HepG2 (cell line): Measurements from ENCODE around the gene GIMAP4. TPM values are rescaled to one million over a fixed set of nuclear protein-coding genes. Genes with fewer than 3 reads are reported as not detected.

Source experiments
- ATAC-seq: fragments of 200-7000 bp; cut with Tn5 transposase; 3 replicates; pipeline ENCODE4 v1.9.1; 2020; ENCODE audit warnings: mild to moderate bottlenecking, moderate library complexity
- BruUV-seq: library from RNA; stranded (reverse); fragments of 400-500 nt; replicated peaks from 2 replicates; lab custom pipeline; 2021; lab: Mats Ljungman, UMichigan
- CTCF ChIA-PET: fragments of 300-600 bp; formaldehyde crosslinking; extraction: SDS; loops from one replicate; lab custom pipeline; 2021; ENCODE audit warnings: low total read pairs, inconsistent platforms, low intra/inter-chr PET ratio; lab: Yijun Ruan, JAX
- POLR2A ChIA-PET: fragments of 350-600 bp; sonication (Branson Sonifier 250); formaldehyde crosslinking; loops from one replicate; lab custom pipeline; 2020; ENCODE audit warnings: antibody characterized with exemption, inconsistent platforms; lab: Yijun Ruan, JAX
- DNase-seq: peaks from one replicate; pipeline ENCODE4 v3.0.0-alpha.2; 2015; ENCODE audit warnings: low spot score
- FAIRE-seq: peaks from 3 replicates; lab custom pipeline; 2011; peaks lifted over from hg19 to GRCh38; lab: Jason Lieb, UNC
- H2AFZ ChIP-seq: one replicate; pipeline ENCODE4 v1.6.1; 2011; ENCODE audit warnings: low read length, inconsistent platforms
- H3K27ac ChIP-seq: fragments of 300-600 bp; 3 replicates; pipeline ENCODE4 v1.8.0; 2011; ENCODE audit warnings: mixed run types, mild to moderate bottlenecking, mixed read lengths, low read length, inconsistent platforms; ENCODE audit not compliant: insufficient read depth; ENCODE audit errors: extremely low read length
- H3K27me3 ChIP-seq, 2 experiments: fragments of 200-600 bp in 1 of 2; 2 replicates in 1 of 2; 3 replicates in 1 of 2; pipeline versions ENCODE4 v1.6.0 to v1.8.0; 2011; ENCODE audit warnings: low read length in 2 of 2, mild to moderate bottlenecking in 2 of 2, moderate library complexity in 2 of 2, inconsistent platforms in 1 of 2; ENCODE audit not compliant: insufficient read depth in 2 of 2, control insufficient read depth in 1 of 2
- H3K36me3 ChIP-seq, 2 experiments: fragments of 200-600 bp in 1 of 2; replicated peaks in 1 of 2; 2 replicates in 1 of 2; 3 replicates in 1 of 2; pipeline versions ENCODE4 v1.5.1 to v1.8.0; 2011; ENCODE audit warnings: low read length in 2 of 2, inconsistent platforms in 1 of 2; ENCODE audit not compliant: insufficient read depth in 2 of 2, control insufficient read depth in 1 of 2
- H3K4me1 ChIP-seq: 2 replicates; pipeline ENCODE4 v1.5.1; 2012; ENCODE audit warnings: low read length, inconsistent platforms; ENCODE audit not compliant: insufficient read depth
- H3K4me2 ChIP-seq: 2 replicates; pipeline ENCODE4 v1.6.0; 2011; ENCODE audit warnings: low read depth, low read length, inconsistent platforms
- H3K4me3 ChIP-seq, 3 experiments: fragments of 200-600 bp in 1 of 3; sonication (generic), shearing (Covaris generic) in 1 of 3; replicated peaks in 1 of 3; 2 replicates each; pipeline ENCODE4 v1.5.1; 2011 to 2016; ENCODE audit warnings: low read length in 3 of 3, inconsistent platforms in 2 of 3, low read depth in 2 of 3, mild to moderate bottlenecking in 2 of 3, control low read depth in 1 of 3, mixed read lengths in 1 of 3; ENCODE audit not compliant: insufficient read depth in 1 of 3
- H3K79me2 ChIP-seq: one replicate; pipeline ENCODE4 v1.6.1; 2011; ENCODE audit warnings: low read length, inconsistent platforms; ENCODE audit not compliant: insufficient read depth
- H3K9ac ChIP-seq: 2 replicates; pipeline ENCODE4 v1.6.0; 2011; ENCODE audit warnings: mild to moderate bottlenecking, low read depth, low read length, inconsistent platforms; ENCODE audit not compliant: insufficient read depth
- H3K9me3 ChIP-seq: 2 replicates; pipeline ENCODE4 v1.5.1; 2012; ENCODE audit warnings: mild to moderate bottlenecking, low read length
- H4K20me1 ChIP-seq: 2 replicates; pipeline ENCODE4 v1.6.0; 2011; ENCODE audit warnings: inconsistent platforms, mild to moderate bottlenecking, low read length, moderate library complexity; ENCODE audit not compliant: insufficient read depth
- BRD4 ChIP-seq: sonication (generic); formaldehyde crosslinking; IDR thresholded peaks from 2 replicates; pipeline ENCODE4 v1.4.0; 2020; ENCODE audit warnings: missing genetic modification reagents
- CEBPZ ChIP-seq: IDR thresholded peaks from 2 replicates; pipeline ENCODE4 v1.6.1; 2012; ENCODE audit warnings: low read length, improper control_type of control experiment
- ELF4 ChIP-seq: sonication (generic); formaldehyde crosslinking; IDR thresholded peaks from 2 replicates; pipeline ENCODE4 v1.5.0; 2020; ENCODE audit warnings: missing genetic modification reagents, mild to moderate bottlenecking, moderate library complexity, borderline replicate concordance
- ELK4 ChIP-seq: sonication (generic); formaldehyde crosslinking; IDR thresholded peaks from 2 replicates; pipeline ENCODE4 v1.9.0; 2021; ENCODE audit warnings: missing genetic modification reagents, borderline replicate concordance
- MEF2D ChIP-seq: sonication (generic); formaldehyde crosslinking; IDR thresholded peaks from 2 replicates; pipeline ENCODE4 v1.5.1; 2020; ENCODE audit warnings: mild to moderate bottlenecking, missing genetic modification reagents
- RFX5 ChIP-seq: IDR thresholded peaks from 2 replicates; pipeline ENCODE4 v1.6.1; 2011; ENCODE audit warnings: low read depth, low read length, improper control_type of control experiment
- TBX2 ChIP-seq: sonication (generic); formaldehyde crosslinking; IDR thresholded peaks from 2 replicates; pipeline ENCODE4 v1.5.0; 2020; ENCODE audit warnings: missing genetic modification reagents, mild to moderate bottlenecking, borderline replicate concordance
- ZNF101 ChIP-seq: sonication (generic); formaldehyde crosslinking; IDR thresholded peaks from 2 replicates; pipeline ENCODE4 v1.4.0; 2020; ENCODE audit warnings: mild to moderate bottlenecking, low read depth, missing genetic modification reagents, borderline replicate concordance
- ZNF263 ChIP-seq: sonication (generic); formaldehyde crosslinking; IDR thresholded peaks from 2 replicates; pipeline ENCODE4 v1.4.0; 2020; ENCODE audit warnings: missing genetic modification reagents
- ZNF264 ChIP-seq: sonication (generic); formaldehyde crosslinking; IDR thresholded peaks from 2 replicates; pipeline ENCODE4 v1.4.0; 2020; ENCODE audit warnings: missing genetic modification reagents
- ZNF343 ChIP-seq: sonication (generic); formaldehyde crosslinking; IDR thresholded peaks from 2 replicates; pipeline ENCODE4 v1.4.0; 2020; ENCODE audit warnings: mild to moderate bottlenecking, missing genetic modification reagents
- ZNF549 ChIP-seq: sonication (generic); formaldehyde crosslinking; IDR thresholded peaks from 2 replicates; pipeline ENCODE4 v1.5.0; 2020; ENCODE audit warnings: missing genetic modification reagents
- ZSCAN21 ChIP-seq: sonication (generic); formaldehyde crosslinking; IDR thresholded peaks from 2 replicates; pipeline ENCODE4 v1.8.0; 2022; ENCODE audit warnings: mild to moderate bottlenecking, missing genetic modification reagents, moderate library complexity, borderline replicate concordance
- WGBS: methylation state at CpG from one replicate; pipeline ENCODE4 v1.1.6; 2017; ENCODE audit warnings: low lambda C conversion rate; 5-methylcytosine and 5-hydroxymethylcytosine counted together
- in situ Hi-C: cut with HindIII; loops from 2 replicates; pipeline ENCODE4 v1.10.0; 2017; ENCODE audit warnings: low pct_unique_long_range_greater_than_20kb; ENCODE audit not compliant: extremely low pct_ligation_motif_present
- intact Hi-C: fragments of 100-400 bp; cut with micrococcal nuclease; formaldehyde crosslinking; loops from one replicate; pipeline ENCODE4 v1.10.0; 2022; ENCODE audit not compliant: unreplicated experiment
- polyA plus RNA-seq, 8 experiments: library from polyadenylated mRNA; depleted of rRNA in 3 of 8; stranded (reverse) in 7 of 8; unstranded in 1 of 8; fragments of >200 nt; fragmentation: Illumina TruSeq in 4 of 8; extraction: Trizol in 4 of 8; gene quantifications; 2 replicates each; pipeline versions ENCODE4 v1.2.1 to v1.2.3, GENCODE V29; 2011 to 2016; ENCODE audit warnings: low read depth in 4 of 8, missing spikeins in 1 of 8, mixed read lengths in 1 of 8; ENCODE audit not compliant: insufficient read depth in 1 of 8
- total RNA-seq, 5 experiments: library from RNA; depleted of rRNA; stranded (reverse); fragments of >200 nt; fragmentation: Illumina TruSeq; extraction: Trizol; gene quantifications; 2 replicates each; pipeline ENCODE4 v1.2.3, GENCODE V29; 2016; ENCODE audit warnings: low read depth in 1 of 5

GIMAP4 gene
- total and polyA plus RNA-seq, 2 of the 13 experiments (the other 11 are each of a cell fraction or from before 2014, with no cell fraction given) = not detected

- Histone ChIP-seq H3K4me1 (no peaks in the 10 kb centered on the region), H3K36me3 (no peaks in the 10 kb centered on the region), H3K79me2 (no peaks in the 10 kb centered on the region), H3K27ac (no peak overlapping the region), H3K9me3 (no peaks in the 10 kb centered on the region), H4K20me1 (no peaks in the 10 kb centered on the region), H3K9ac (no peak overlapping the region), H3K27me3 (no peaks in the 10 kb centered on the region), H3K4me3 (no peak overlapping the region), H3K4me2 (no peak overlapping the region), H2AFZ (no peak overlapping the region)
- POLR2A ChIA-PET = no interaction called here
- DNase-seq (no peak), ATAC-seq (no peak), FAIRE-seq (no peak)
- 0% methylated on average over 1 of the region's 1 CpG for WGBS
- TF ChIP-seq ELF4 (CRISPR knock-in tag) = no peak
- no peak for TF ChIP-seq BRD4
- TF ChIP-seq ZNF343 = no peak
- no peak for TF ChIP-seq RFX5
- TF ChIP-seq ZSCAN21 (CRISPR knock-in tag) = no peak
- no peak for TF ChIP-seq MEF2D (CRISPR knock-in tag)
- TF ChIP-seq ZNF263 (CRISPR knock-in tag) = no peak
- TF ChIP-seq ZNF101 (CRISPR knock-in tag) = no peak
- TF ChIP-seq ZNF264 (CRISPR knock-in tag) = no peak
- no peak for TF ChIP-seq CEBPZ
- no peak for TF ChIP-seq TBX2 (CRISPR knock-in tag)
- no peak for TF ChIP-seq ZNF549
- no peak for TF ChIP-seq ELK4 (CRISPR knock-in tag)
- intact Hi-C loops (no loop called here), in situ Hi-C loops (no loop called here)
- BruUV-seq = no TSS peak
- CTCF ChIA-PET = no interaction called here
Observed at GRCh38 chr7:150610233-150610632, 43.0 kb downstream of the GIMAP4 start.
